Activated naive CD8-positive, alpha-beta T cell (primary cell): Measurements from ENCODE around the gene LUC7L.
"Not testable (repeated sequence)": the region's sequence is repeated elsewhere in the genome, so short reads cannot be mapped to it uniquely, and the experiment has no call there.

Source experiments
- H3K27ac Mint-ChIP-seq: one replicate; pipeline ENCODE4 v1.8.0; 2021; ENCODE audit warnings: mixed read lengths
- H3K27me3 Mint-ChIP-seq: one replicate; pipeline ENCODE4 v1.8.0; 2021; ENCODE audit warnings: mixed read lengths
- H3K36me3 Mint-ChIP-seq: one replicate; pipeline ENCODE4 v1.8.0; 2021; ENCODE audit warnings: mixed read lengths
- H3K4me1 Mint-ChIP-seq: one replicate; pipeline ENCODE4 v1.8.0; 2021; ENCODE audit warnings: low read depth, mixed read lengths
- H3K4me3 Mint-ChIP-seq: one replicate; pipeline ENCODE4 v1.8.0; 2021; ENCODE audit warnings: mild to moderate bottlenecking, mixed read lengths
- H3K9me3 Mint-ChIP-seq: one replicate; pipeline ENCODE4 v1.8.0; 2021; ENCODE audit warnings: low read depth, mixed read lengths

LUC7L gene

GRCh38 chr16:212999-213398 is 16.2 kb downstream of the LUC7L start:
- no peak overlapping the region for H3K27ac Mint-ChIP-seq
- no peak overlapping the region for H3K4me3 Mint-ChIP-seq
- H3K9me3 Mint-ChIP-seq, result no peaks in the 10 kb centered on the region
- H3K36me3 Mint-ChIP-seq, result peaks cover 2% of the 10 kb centered on the region
- no peaks in the 10 kb centered on the region for H3K27me3 Mint-ChIP-seq
- peaks cover 11% of the 10 kb centered on the region for H3K4me1 Mint-ChIP-seq

GRCh38 chr16:211631-212180 is 17.5 kb downstream of the LUC7L start:
- H3K27ac Mint-ChIP-seq, H3K4me3 Mint-ChIP-seq, H3K36me3 Mint-ChIP-seq, H3K27me3 Mint-ChIP-seq, H3K9me3 Mint-ChIP-seq: not testable (repeated sequence)
- peaks cover 11% of the 10 kb centered on the region for H3K4me1 Mint-ChIP-seq

GRCh38 chr16:209359-209758 is 19.9 kb downstream of the LUC7L start:
- not testable (repeated sequence) for H3K27me3 Mint-ChIP-seq, H3K9me3 Mint-ChIP-seq, H3K4me3 Mint-ChIP-seq, H3K36me3 Mint-ChIP-seq, H3K27ac Mint-ChIP-seq
- peaks cover 12% of the 10 kb centered on the region for H3K4me1 Mint-ChIP-seq

- not testable (repeated sequence) for H3K9me3 Mint-ChIP-seq, H3K36me3 Mint-ChIP-seq, H3K27me3 Mint-ChIP-seq, H3K4me3 Mint-ChIP-seq, H3K27ac Mint-ChIP-seq, H3K4me1 Mint-ChIP-seq
Observed at GRCh38 chr16:204046-204445, 25.2 kb downstream of the LUC7L start.

- Mint-ChIP-seq H3K9me3 (no peaks in the 10 kb centered on the region), H3K4me3 (no peak overlapping the region), H3K36me3 (peaks cover 2% of the 10 kb centered on the region), H3K27me3 (no peaks in the 10 kb centered on the region), H3K4me1 (peaks cover 2% of the 10 kb centered on the region), H3K27ac (no peak overlapping the region)
Observed at GRCh38 chr16:203246-203645, 26.0 kb downstream of the LUC7L start.

GRCh38 chr16:200388-200787 is 28.9 kb downstream of the LUC7L start:
- Mint-ChIP-seq H3K27ac (no peak overlapping the region), H3K4me1 (no peaks in the 10 kb centered on the region), H3K4me3 (no peak overlapping the region), H3K9me3 (no peaks in the 10 kb centered on the region), H3K27me3 (no peaks in the 10 kb centered on the region), H3K36me3 (no peaks in the 10 kb centered on the region)

GRCh38 chr16:194516-194915 is 34.7 kb downstream of the LUC7L start:
- H3K27ac Mint-ChIP-seq, result no peak overlapping the region
- H3K36me3 Mint-ChIP-seq, result no peaks in the 10 kb centered on the region
- no peak overlapping the region for H3K4me3 Mint-ChIP-seq
- peaks cover 2% of the 10 kb centered on the region for H3K4me1 Mint-ChIP-seq
- H3K27me3 Mint-ChIP-seq, result no peaks in the 10 kb centered on the region
- no peaks in the 10 kb centered on the region for H3K9me3 Mint-ChIP-seq

GRCh38 chr16:193441-193840 is 35.8 kb downstream of the LUC7L start:
- H3K4me1 Mint-ChIP-seq, result peaks cover 10% of the 10 kb centered on the region
- no peaks in the 10 kb centered on the region for H3K27me3 Mint-ChIP-seq
- H3K4me3 Mint-ChIP-seq, result no peak overlapping the region
- H3K27ac Mint-ChIP-seq, result no peak overlapping the region
- no peaks in the 10 kb centered on the region for H3K36me3 Mint-ChIP-seq
- H3K9me3 Mint-ChIP-seq, result no peaks in the 10 kb centered on the region

GRCh38 chr16:192686-193085 is 36.6 kb downstream of the LUC7L start:
- H3K27me3 Mint-ChIP-seq, result no peaks in the 10 kb centered on the region
- no peaks in the 10 kb centered on the region for H3K9me3 Mint-ChIP-seq
- no peak overlapping the region for H3K27ac Mint-ChIP-seq
- H3K4me1 Mint-ChIP-seq, result peaks cover 10% of the 10 kb centered on the region
- H3K36me3 Mint-ChIP-seq, result no peaks in the 10 kb centered on the region
- H3K4me3 Mint-ChIP-seq, result no peak overlapping the region

- H3K9me3 Mint-ChIP-seq, result no peaks in the 10 kb centered on the region
- H3K27me3 Mint-ChIP-seq, result no peaks in the 10 kb centered on the region
- H3K27ac Mint-ChIP-seq, result no peak overlapping the region
- no peaks in the 10 kb centered on the region for H3K36me3 Mint-ChIP-seq
- peaks cover 12% of the 10 kb centered on the region for H3K4me1 Mint-ChIP-seq
- H3K4me3 Mint-ChIP-seq, result no peak overlapping the region
Observed at GRCh38 chr16:191831-192230, 37.4 kb downstream of the LUC7L start.

GRCh38 chr16:189604-190186 is 39.6 kb downstream of the LUC7L start:
- Mint-ChIP-seq H3K36me3 (no peaks in the 10 kb centered on the region), H3K4me3 (no peak overlapping the region), H3K4me1 (peaks cover 12% of the 10 kb centered on the region), H3K27ac (no peak overlapping the region), H3K27me3 (no peaks in the 10 kb centered on the region), H3K9me3 (no peaks in the 10 kb centered on the region)

GRCh38 chr16:188674-189073 is 40.6 kb downstream of the LUC7L start:
- no peaks in the 10 kb centered on the region for H3K36me3 Mint-ChIP-seq
- no peaks in the 10 kb centered on the region for H3K9me3 Mint-ChIP-seq
- no peak overlapping the region for H3K4me3 Mint-ChIP-seq
- H3K27me3 Mint-ChIP-seq, result no peaks in the 10 kb centered on the region
- H3K27ac Mint-ChIP-seq, result no peak overlapping the region
- peaks cover 12% of the 10 kb centered on the region for H3K4me1 Mint-ChIP-seq

- Mint-ChIP-seq H3K27me3 (no peaks in the 10 kb centered on the region), H3K36me3 (no peaks in the 10 kb centered on the region), H3K9me3 (no peaks in the 10 kb centered on the region), H3K4me1 (peaks cover 12% of the 10 kb centered on the region), H3K4me3 (no peak overlapping the region), H3K27ac (no peak overlapping the region)
Observed at GRCh38 chr16:187330-187729, 41.9 kb downstream of the LUC7L start.

- H3K4me3 Mint-ChIP-seq, result no peak overlapping the region
- H3K27me3 Mint-ChIP-seq, result no peaks in the 10 kb centered on the region
- H3K36me3 Mint-ChIP-seq, result no peaks in the 10 kb centered on the region
- H3K9me3 Mint-ChIP-seq, result no peaks in the 10 kb centered on the region
- H3K4me1 Mint-ChIP-seq, result peaks cover 12% of the 10 kb centered on the region
- no peak overlapping the region for H3K27ac Mint-ChIP-seq
Observed at GRCh38 chr16:185691-186090, 43.6 kb downstream of the LUC7L start.

- H3K27me3 Mint-ChIP-seq, result no peaks in the 10 kb centered on the region
- no peak overlapping the region for H3K27ac Mint-ChIP-seq
- H3K4me3 Mint-ChIP-seq, result no peak overlapping the region
- H3K9me3 Mint-ChIP-seq, result no peaks in the 10 kb centered on the region
- H3K36me3 Mint-ChIP-seq, result no peaks in the 10 kb centered on the region
- peaks cover 12% of the 10 kb centered on the region for H3K4me1 Mint-ChIP-seq
Observed at GRCh38 chr16:185213-185612, 44.0 kb downstream of the LUC7L start.

- Mint-ChIP-seq H3K9me3 (no peaks in the 10 kb centered on the region), H3K4me1 (peaks cover 3% of the 10 kb centered on the region), H3K36me3 (no peaks in the 10 kb centered on the region), H3K27ac (no peak overlapping the region), H3K4me3 (no peak overlapping the region), H3K27me3 (peaks cover 3% of the 10 kb centered on the region)
Observed at GRCh38 chr16:183005-183404, 46.2 kb downstream of the LUC7L start.
